Left renal pelvis (tissue), 4 donors: ENCODE results near the gene NANOG. TPM values are rescaled to one million over a fixed set of nuclear protein-coding genes. Genes with fewer than 3 reads are reported as not detected.

Experiments used
- polyA plus RNA-seq, 4 donors: library from polyadenylated mRNA; unstranded; fragments of 120-200 nt; gene quantifications; one replicate each; pipeline ENCODE4 v1.2.1, GENCODE V29; 2013; ENCODE audit not compliant: insufficient read length in 4 of 4

Gene NANOG
- polyA plus RNA-seq, 4 donors, result 0.07 to 0.49 (median 0.30) TPM

Other genes with a start within 250 kb of the NANOG start
- gene APOBEC1, start 123.5 kb upstream of the NANOG start, polyA plus RNA-seq, result not detected
- gene GDF3, start 93.6 kb upstream of the NANOG start, polyA plus RNA-seq, result under 1 TPM; 0.25 to 0.96 (median 0.78) TPM
- gene DPPA3, start 78.0 kb upstream of the NANOG start, polyA plus RNA-seq, result under 1 TPM in 1 of 4 donors, not detected in 3; 0.16 TPM
- under 1 TPM in 1 of 4 donors, not detected in 3; 0.15 TPM for gene CLEC4C, start 42.0 kb upstream of the NANOG start, polyA plus RNA-seq
- not detected for gene NANOGNB, start 24.2 kb upstream of the NANOG start, polyA plus RNA-seq
- 1 to 10 TPM in 1 of 4 donors, under 1 TPM in 3; 0.43 to 1.1 (median 0.64) TPM for gene SLC2A14, start 83.5 kb downstream of the NANOG start, polyA plus RNA-seq
- 10 to 100 TPM; 13.1 to 39.7 (median 19.2) TPM for gene SLC2A3, start 146.8 kb downstream of the NANOG start, polyA plus RNA-seq
- 10 to 100 TPM; 20.7 to 34.3 (median 23.7) TPM for gene FOXJ2, start 243.3 kb downstream of the NANOG start, polyA plus RNA-seq